Endothelial cell of umbilical vein (primary cell): ENCODE results near the gene RIMBP2. TPM values are rescaled to one million over a fixed set of nuclear protein-coding genes. Genes with fewer than 3 reads are reported as not detected.

Source experiments
- BruUV-seq: library from RNA; stranded (reverse); fragments of 400-500 nt; replicated peaks from 2 replicates; lab custom pipeline; 2021; lab: Mats Ljungman, UMichigan
- CTCF ChIA-PET: fragments of 300-600, 350-600 bp; sonication (Branson Sonifier 250); formaldehyde crosslinking; loops from one replicate; lab custom pipeline; 2021; ENCODE audit warnings: antibody characterized with exemption, inconsistent platforms; lab: Charles Lee
- POLR2A ChIA-PET: fragments of 300-600, 350-600 bp; sonication (Branson Sonifier 250); formaldehyde crosslinking; loops from one replicate; lab custom pipeline; 2021; ENCODE audit warnings: antibody characterized with exemption, inconsistent platforms; lab: Charles Lee
- DNase-seq: peaks from one replicate; pipeline ENCODE4 v3.0.0-alpha.2; 2011; ENCODE audit warnings: low read depth, low spot score
- FAIRE-seq: peaks from 2 replicates; lab custom pipeline; 2011; peaks lifted over from hg19 to GRCh38; lab: Jason Lieb, UNC
- H2AFZ ChIP-seq: 2 replicates; pipeline ENCODE4 v1.6.0; 2012; ENCODE audit warnings: low read depth, low read length, control low read depth, inconsistent platforms
- H3K27ac ChIP-seq: 2 replicates; pipeline ENCODE4 v1.5.1; 2011; ENCODE audit warnings: low read depth, mild to moderate bottlenecking, control low read depth, low read length, moderate library complexity; ENCODE audit not compliant: insufficient read depth
- H3K27me3 ChIP-seq, 2 experiments: 2 replicates each; pipeline versions ENCODE4 v1.6.0 to v1.6.1; 2011; ENCODE audit warnings: low read length in 2 of 2, mixed read lengths in 1 of 2; ENCODE audit not compliant: control insufficient read depth in 2 of 2, insufficient read depth in 2 of 2
- H3K36me3 ChIP-seq, 2 experiments: 2 replicates in 1 of 2; 3 replicates in 1 of 2; pipeline ENCODE4 v1.5.1; 2011; ENCODE audit warnings: low read length in 2 of 2, mild to moderate bottlenecking in 1 of 2, moderate library complexity in 1 of 2; ENCODE audit not compliant: control insufficient read depth in 2 of 2, insufficient read depth in 2 of 2; ENCODE audit errors: extremely low read depth in 1 of 2
- H3K4me1 ChIP-seq: 3 replicates; pipeline ENCODE4 v1.5.1; 2011; ENCODE audit warnings: mild to moderate bottlenecking, low read length; ENCODE audit not compliant: control insufficient read depth, insufficient read depth; ENCODE audit errors: extremely low read depth
- H3K4me2 ChIP-seq: 2 replicates; pipeline ENCODE4 v1.6.1; 2011; ENCODE audit warnings: low read length, control low read depth, mixed read lengths; ENCODE audit not compliant: insufficient read depth
- H3K4me3 ChIP-seq, 3 experiments: fragments of 200-600 bp in 1 of 3; sonication (generic), shearing (Covaris generic) in 1 of 3; replicated peaks in 1 of 3; 2 replicates each; pipeline ENCODE4 v1.5.1; 2011 to 2016; ENCODE audit warnings: control low read depth in 3 of 3, low read length in 3 of 3, mild to moderate bottlenecking in 2 of 3, inconsistent platforms in 1 of 3, low read depth in 1 of 3, moderate library complexity in 1 of 3; ENCODE audit not compliant: insufficient read depth in 1 of 3
- H3K79me2 ChIP-seq: 2 replicates; pipeline ENCODE4 v1.6.0; 2012; ENCODE audit warnings: low read length, inconsistent platforms; ENCODE audit not compliant: control insufficient read depth, insufficient read depth
- H3K9ac ChIP-seq: replicated peaks from 2 replicates; pipeline ENCODE3; 2011; ENCODE audit warnings: low read length, control low read depth; ENCODE audit not compliant: insufficient read depth; ENCODE audit errors: extremely low read depth
- H3K9me1 ChIP-seq: replicated peaks from 3 replicates; pipeline ENCODE4 v1.6.0; 2011; ENCODE audit warnings: mild to moderate bottlenecking, low read length; ENCODE audit not compliant: control insufficient read depth, insufficient read depth; ENCODE audit errors: extremely low read depth
- H3K9me3 ChIP-seq: replicated peaks from 2 replicates; pipeline ENCODE4 v1.5.1; 2012; ENCODE audit warnings: low read length, inconsistent platforms; ENCODE audit not compliant: control insufficient read depth, insufficient read depth
- H4K20me1 ChIP-seq: replicated peaks from 2 replicates; pipeline ENCODE3; 2011; ENCODE audit warnings: mild to moderate bottlenecking, low read length; ENCODE audit not compliant: control insufficient read depth, insufficient read depth; ENCODE audit errors: extremely low read depth
- EZH2 ChIP-seq: IDR thresholded peaks from 2 replicates; pipeline ENCODE4 v1.6.1; 2012; ENCODE audit warnings: borderline replicate concordance, low read depth, mild to moderate bottlenecking, moderate library complexity, low read length, inconsistent platforms; ENCODE audit not compliant: severe bottlenecking
- FOS ChIP-seq: IDR thresholded peaks from 2 replicates; pipeline ENCODE4 v1.6.1; 2011; ENCODE audit warnings: mild to moderate bottlenecking, low read length, moderate library complexity, borderline replicate concordance; ENCODE audit not compliant: insufficient read depth
- GATA2 ChIP-seq: IDR thresholded peaks from 2 replicates; pipeline ENCODE4 v1.7.0; 2011; ENCODE audit warnings: low read depth, mild to moderate bottlenecking, moderate library complexity, mixed read lengths, low read length; ENCODE audit not compliant: insufficient read length, insufficient read depth
- JUN ChIP-seq: IDR thresholded peaks from 2 replicates; pipeline ENCODE4 v1.6.1; 2011; ENCODE audit warnings: borderline replicate concordance, low read depth; ENCODE audit not compliant: insufficient read length, insufficient read depth
- MYC ChIP-seq: IDR thresholded peaks from one replicate; pipeline ENCODE4 v1.6.1; 2011; ENCODE audit warnings: mild to moderate bottlenecking, low read depth, low read length
- POLR2A ChIP-seq: IDR thresholded peaks from 2 replicates; pipeline ENCODE4 v1.6.1; 2012; ENCODE audit warnings: low read depth, mild to moderate bottlenecking, control low read depth, low read length
- POLR2AphosphoS5 ChIP-seq: IDR thresholded peaks from 2 replicates; pipeline ENCODE4 v1.6.1; 2012; ENCODE audit warnings: low read depth, mild to moderate bottlenecking, control low read depth, low read length, moderate library complexity; ENCODE audit not compliant: insufficient read depth
- dilution Hi-C: fragments of 300-500 bp; cut with MboI; formaldehyde crosslinking; loops from one replicate; pipeline ENCODE4 v1.15.0; 2019; ENCODE audit warnings: low sequenced_read_pairs; ENCODE audit not compliant: extremely low pct_ligation_motif_present
- intact Hi-C: fragments of 100-400 bp; cut with micrococcal nuclease; formaldehyde crosslinking; loops from one replicate; pipeline ENCODE4 v1.10.0; 2022
- polyA plus RNA-seq, 4 experiments: library from polyadenylated mRNA; depleted of rRNA in 3 of 4; stranded (reverse) in 3 of 4; unstranded in 1 of 4; fragments of >200 nt; gene quantifications; 2 replicates each; pipeline versions ENCODE4 v1.2.1 to v1.2.3, GENCODE V29; 2011 to 2012; ENCODE audit warnings: missing spikeins in 1 of 4
- total RNA-seq: library from RNA; stranded (reverse); gene quantifications from 2 replicates; pipeline ENCODE4 v1.2.3, GENCODE V29; 2021
- TF ChIP-seq, protein P1 (sequence below): IDR thresholded peaks from 2 replicates; pipeline ENCODE4 v1.6.1; 2011; ENCODE audit not compliant: insufficient read depth, insufficient read length
- TF ChIP-seq, protein P2 (sequence below), 2 donors: IDR thresholded peaks; 1 replicate in 1 of 2; 2 replicates in 1 of 2; pipeline ENCODE4 v1.5.1; 2011; ENCODE audit warnings: low read length in 2 of 2, mild to moderate bottlenecking in 2 of 2, moderate library complexity in 2 of 2, control low read depth in 1 of 2, inconsistent platforms in 1 of 2, low read depth in 1 of 2; ENCODE audit not compliant: insufficient read depth in 1 of 2; ENCODE audit errors: extremely low read depth in 1 of 2

RIMBP2 gene
- total and polyA plus RNA-seq, 2 donors (not counting 3 experiments of a cell fraction or from before 2014, with no cell fraction given): 0.04 TPM; not detected in 1

DNA sequence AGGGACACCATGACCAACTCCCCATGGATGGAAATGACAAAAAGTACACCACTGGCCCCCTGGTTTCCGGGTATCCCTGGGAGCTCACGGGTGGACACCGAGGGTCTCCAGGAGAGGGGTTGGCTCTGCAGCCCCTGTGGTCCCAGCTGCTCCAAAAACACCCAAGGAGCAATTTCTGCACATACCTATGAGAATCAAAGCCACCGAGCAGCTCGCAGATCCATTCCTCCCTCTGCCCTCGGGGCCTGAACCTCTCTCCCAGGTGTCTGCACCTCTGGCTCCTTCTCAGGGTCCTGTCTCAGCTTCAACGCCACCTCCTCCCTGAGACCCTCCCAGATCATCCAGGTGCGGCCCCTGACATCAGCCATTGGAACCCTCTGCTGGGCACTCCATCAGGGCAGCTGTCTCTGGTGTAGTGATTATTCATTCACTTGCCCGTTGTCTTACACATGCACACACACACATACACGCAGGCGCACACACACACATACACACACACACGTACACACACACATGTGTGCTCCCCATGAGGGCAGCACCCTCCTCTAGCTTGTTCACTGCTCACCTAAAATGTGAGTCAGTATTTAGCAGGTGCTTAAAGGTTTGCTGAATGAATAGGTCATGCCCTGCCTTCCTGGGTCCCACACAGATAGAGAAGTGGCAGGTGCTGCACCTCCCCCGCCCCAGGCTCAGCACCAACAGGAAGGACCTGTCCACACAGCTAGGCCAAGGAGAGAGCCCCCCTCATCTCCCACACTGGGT, 5.9 kb downstream of the RIMBP2 start:
- H3K36me3 ChIP-seq: no peaks in the 10 kb centered on the region
- DNase-seq (no peak), FAIRE-seq (no peak)
- no peaks in the 10 kb centered on the region for H3K79me2 ChIP-seq
- TF ChIP-seq, protein P1, sequence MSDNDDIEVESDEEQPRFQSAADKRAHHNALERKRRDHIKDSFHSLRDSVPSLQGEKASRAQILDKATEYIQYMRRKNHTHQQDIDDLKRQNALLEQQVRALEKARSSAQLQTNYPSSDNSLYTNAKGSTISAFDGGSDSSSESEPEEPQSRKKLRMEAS: no peak
- no peak for TF ChIP-seq POLR2AphosphoS5
- no peak for TF ChIP-seq POLR2A
- TF ChIP-seq EZH2: no peak
- TF ChIP-seq, protein P2, sequence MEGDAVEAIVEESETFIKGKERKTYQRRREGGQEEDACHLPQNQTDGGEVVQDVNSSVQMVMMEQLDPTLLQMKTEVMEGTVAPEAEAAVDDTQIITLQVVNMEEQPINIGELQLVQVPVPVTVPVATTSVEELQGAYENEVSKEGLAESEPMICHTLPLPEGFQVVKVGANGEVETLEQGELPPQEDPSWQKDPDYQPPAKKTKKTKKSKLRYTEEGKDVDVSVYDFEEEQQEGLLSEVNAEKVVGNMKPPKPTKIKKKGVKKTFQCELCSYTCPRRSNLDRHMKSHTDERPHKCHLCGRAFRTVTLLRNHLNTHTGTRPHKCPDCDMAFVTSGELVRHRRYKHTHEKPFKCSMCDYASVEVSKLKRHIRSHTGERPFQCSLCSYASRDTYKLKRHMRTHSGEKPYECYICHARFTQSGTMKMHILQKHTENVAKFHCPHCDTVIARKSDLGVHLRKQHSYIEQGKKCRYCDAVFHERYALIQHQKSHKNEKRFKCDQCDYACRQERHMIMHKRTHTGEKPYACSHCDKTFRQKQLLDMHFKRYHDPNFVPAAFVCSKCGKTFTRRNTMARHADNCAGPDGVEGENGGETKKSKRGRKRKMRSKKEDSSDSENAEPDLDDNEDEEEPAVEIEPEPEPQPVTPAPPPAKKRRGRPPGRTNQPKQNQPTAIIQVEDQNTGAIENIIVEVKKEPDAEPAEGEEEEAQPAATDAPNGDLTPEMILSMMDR (IDR thresholded peaks at IDR 0.05; ENCODE audit: extremely low read depth in 1 of 2, insufficient read depth in 1 of 2, low read depth in 1 of 2, low read length in 2 of 2): no peak
- TF ChIP-seq JUN: no peak
- TF ChIP-seq FOS: no peak
- no peak for TF ChIP-seq MYC
- TF ChIP-seq GATA2: no peak
- no TSS peak for BruUV-seq
- no peaks in the 10 kb centered on the region for H3K4me1 ChIP-seq
- no peaks in the 10 kb centered on the region for H4K20me1 ChIP-seq
- H2AFZ ChIP-seq: no peak overlapping the region
- H3K27ac ChIP-seq: no peak overlapping the region
- ChIA-PET POLR2A (no interaction called here), CTCF (no interaction called here)
- dilution Hi-C loops: no loop called here
- no peaks in the 10 kb centered on the region for H3K9me1 ChIP-seq
- no peaks in the 10 kb centered on the region for H3K9me3 ChIP-seq
- no peaks in the 10 kb centered on the region for H3K27me3 ChIP-seq
- intact Hi-C loops: no loop called here
- no peak overlapping the region for H3K9ac ChIP-seq
- H3K4me2 ChIP-seq: no peak overlapping the region
- H3K4me3 ChIP-seq: no peak overlapping the region
